Measurements from ENCODE around the gene ZNF570.
A peak's percentile ranks its signal among the peaks of the same experiment; 100 is the strongest.

Gene ZNF570

GRCh38 chr19:37468961-37469777, at the start of gene ZNF570:
Gene ZNF570, plus strand, starts transcription at chr19:37469356. Its CDS starts 999 bp downstream, at chr19:37470355.
- peak within 1 kb of the TSS; percentile 95 for H3K27ac ChIP-seq
- TF ChIP-seq CTCF (IDR thresholded peaks at IDR 0.05) = no peak
- no peak for TF ChIP-seq ZFX (IDR thresholded peaks at IDR 0.05; ENCODE audit: borderline replicate concordance)

- H3K27ac ChIP-seq = no peak overlapping the region
- TF ChIP-seq ZFX (IDR thresholded peaks at IDR 0.05; ENCODE audit: borderline replicate concordance) = no peak
- no peak for TF ChIP-seq CTCF (IDR thresholded peaks at IDR 0.05)
Observed at GRCh38 chr19:37452500-37453245, 16.5 kb upstream of the ZNF570 start.

GRCh38 chr19:37466277-37466797, 2.8 kb upstream of the ZNF570 start:
- H3K27ac ChIP-seq = peak overlapping the region; percentile 95

GRCh38 chr19:37466798-37467607, 2.2 kb upstream of the ZNF570 start, which contains the start of gene ZNF569:
Gene ZNF569, minus strand, starts transcription at chr19:37467444. Its CDS starts 22,523 bp downstream, at chr19:37444921.
- TF ChIP-seq CTCF (IDR thresholded peaks at IDR 0.05) = no peak
- TF ChIP-seq ZFX (IDR thresholded peaks at IDR 0.05; ENCODE audit: borderline replicate concordance) = no peak
- H3K27ac ChIP-seq = peak within 1 kb of the TSS; percentile 95

More at GRCh38 chr19:37466277-37466797, 2.8 kb upstream of the ZNF570 start:
- TF ChIP-seq CTCF (IDR thresholded peaks at IDR 0.05) (no peak), ZFX (IDR thresholded peaks at IDR 0.05; ENCODE audit: borderline replicate concordance) (no peak)

GRCh38 chr19:37467608-37468090, 1.5 kb upstream of the ZNF570 start:
- peak overlapping the region; percentile 95 for H3K27ac ChIP-seq

More at GRCh38 chr19:37467608-37468090, 1.5 kb upstream of the ZNF570 start:
- no peak for TF ChIP-seq ZFX (IDR thresholded peaks at IDR 0.05; ENCODE audit: borderline replicate concordance)
- no peak for TF ChIP-seq CTCF (IDR thresholded peaks at IDR 0.05)

Measured in 22Rv1 (cell line).